IMR-90 (cell line): ENCODE data around the gene PMIS2. TPM values are rescaled to one million over a fixed set of nuclear protein-coding genes. Genes with fewer than 3 reads are reported as not detected.

Source experiments
- ATAC-seq: fragments of 200-7000 bp; cut with Tn5 transposase; 2 replicates; pipeline ENCODE4 v1.9.1; 2020; ENCODE audit warnings: low read depth, mild to moderate bottlenecking, moderate library complexity
- BruUV-seq: library from RNA; stranded (reverse); fragments of 400-500 nt; replicated peaks from 2 replicates; lab custom pipeline; 2021; lab: Mats Ljungman, UMichigan
- CTCF ChIA-PET: fragments of 300-600 bp; formaldehyde crosslinking; extraction: SDS; loops from one replicate; lab custom pipeline; 2021; ENCODE audit warnings: antibody characterized with exemption; lab: Yijun Ruan, JAX
- POLR2A ChIA-PET: fragments of 300-600 bp; sonication (Branson Sonifier 250); formaldehyde crosslinking; loops from one replicate; lab custom pipeline; 2022; ENCODE audit warnings: antibody characterized with exemption; ENCODE audit not compliant: unreplicated experiment; lab: Charles Lee
- DNase-seq: peaks from one replicate; pipeline ENCODE4 v3.0.0; 2013
- H2AFZ ChIP-seq: replicated peaks from 2 replicates; pipeline ENCODE3; 2013; ENCODE audit warnings: low read length, mild to moderate bottlenecking; ENCODE audit not compliant: poor library complexity
- H2AK5ac ChIP-seq: 2 replicates; pipeline ENCODE4 v1.6.1; 2013; ENCODE audit warnings: low read depth, low read length, inconsistent platforms
- H2AK9ac ChIP-seq: replicated peaks from 2 replicates; pipeline ENCODE3; 2013; ENCODE audit warnings: mild to moderate bottlenecking, low read depth, low read length, moderate library complexity; ENCODE audit not compliant: poor library complexity
- H2BK120ac ChIP-seq: 2 replicates; pipeline ENCODE4 v1.6.1; 2013; ENCODE audit warnings: low read depth, low read length, inconsistent platforms
- H2BK15ac ChIP-seq: 3 replicates; pipeline ENCODE4 v1.6.1; 2013; ENCODE audit warnings: low read depth, low read length, inconsistent platforms
- H2BK20ac ChIP-seq: 2 replicates; pipeline ENCODE4 v1.6.1; 2013; ENCODE audit warnings: low read depth, mild to moderate bottlenecking, inconsistent platforms, low read length, moderate library complexity
- H2BK5ac ChIP-seq: 2 replicates; pipeline ENCODE4 v1.6.1; 2013; ENCODE audit warnings: mild to moderate bottlenecking, low read depth, low read length, inconsistent platforms; ENCODE audit not compliant: poor library complexity, severe bottlenecking
- H3K14ac ChIP-seq: replicated peaks from 2 replicates; pipeline ENCODE4 v1.6.1; 2013; ENCODE audit warnings: low read depth, low read length, inconsistent platforms
- H3K18ac ChIP-seq: 2 replicates; pipeline ENCODE4 v1.6.1; 2013; ENCODE audit warnings: low read depth, low read length, control low read depth
- H3K23ac ChIP-seq: 2 replicates; pipeline ENCODE4 v1.6.1; 2013; ENCODE audit warnings: low read depth, low read length, inconsistent platforms
- H3K27ac ChIP-seq: 2 replicates; pipeline ENCODE4 v1.5.1; 2013; ENCODE audit warnings: mild to moderate bottlenecking, control low read depth, low read length; ENCODE audit not compliant: insufficient read depth
- H3K27me3 ChIP-seq: 2 replicates; pipeline ENCODE4 v1.6.1; 2013; ENCODE audit warnings: low read length; ENCODE audit not compliant: control insufficient read depth, insufficient read depth
- H3K36me3 ChIP-seq: 2 replicates; pipeline ENCODE4 v1.6.1; 2013; ENCODE audit warnings: low read length, mixed read lengths; ENCODE audit not compliant: control insufficient read depth, insufficient read depth
- H3K4ac ChIP-seq: 2 replicates; pipeline ENCODE4 v1.6.1; 2013; ENCODE audit warnings: low read depth, low read length, inconsistent platforms
- H3K4me1 ChIP-seq: 2 replicates; pipeline ENCODE4 v1.6.1; 2013; ENCODE audit warnings: low read length, mixed read lengths; ENCODE audit not compliant: control insufficient read depth, insufficient read depth
- H3K4me2 ChIP-seq: 2 replicates; pipeline ENCODE4 v1.6.1; 2013; ENCODE audit warnings: low read depth, mild to moderate bottlenecking, control low read depth, low read length, moderate library complexity
- H3K4me3 ChIP-seq: 2 replicates; pipeline ENCODE4 v1.5.1; 2013; ENCODE audit warnings: low read depth, mild to moderate bottlenecking, control low read depth, low read length, moderate library complexity; ENCODE audit not compliant: insufficient read depth
- H3K56ac ChIP-seq: 2 replicates; pipeline ENCODE4 v1.6.1; 2013; ENCODE audit warnings: low read length, inconsistent platforms; ENCODE audit not compliant: insufficient read depth; ENCODE audit errors: extremely low read depth
- H3K79me1 ChIP-seq, 2 experiments: 2 replicates each; pipeline ENCODE4 v1.6.1; 2013; ENCODE audit warnings: low read length in 2 of 2, inconsistent platforms in 1 of 2, low read depth in 1 of 2
- H3K9ac ChIP-seq: 2 replicates; pipeline ENCODE4 v1.6.1; 2013; ENCODE audit warnings: low read depth, low read length, control low read depth
- H3K9me1 ChIP-seq: 2 replicates; pipeline ENCODE4 v1.6.1; 2013; ENCODE audit warnings: low read length, inconsistent platforms; ENCODE audit not compliant: insufficient read depth
- H3K9me3 ChIP-seq: 2 replicates; pipeline ENCODE4 v1.6.1; 2013; ENCODE audit warnings: low read length; ENCODE audit not compliant: control insufficient read depth, insufficient read depth
- H4K20me1 ChIP-seq: 2 replicates; pipeline ENCODE4 v1.6.1; 2013; ENCODE audit warnings: low read length, inconsistent platforms; ENCODE audit not compliant: insufficient read depth
- H4K5ac ChIP-seq: 2 replicates; pipeline ENCODE4 v1.6.1; 2013; ENCODE audit warnings: mild to moderate bottlenecking, low read depth, low read length, control low read depth
- H4K8ac ChIP-seq, 2 experiments: 2 replicates each; pipeline ENCODE4 v1.6.1; 2013; ENCODE audit warnings: low read depth in 2 of 2, low read length in 2 of 2, control low read depth in 1 of 2, inconsistent platforms in 1 of 2
- H4K91ac ChIP-seq: 2 replicates; pipeline ENCODE4 v1.6.1; 2013; ENCODE audit warnings: low read depth, low read length, inconsistent platforms; ENCODE audit not compliant: insufficient read depth
- RFX5 ChIP-seq: IDR thresholded peaks from 2 replicates; pipeline ENCODE4 v1.8.0; 2012; ENCODE audit warnings: low read depth, mild to moderate bottlenecking, low read length, moderate library complexity
- WGBS, 2 experiments: methylation state at CpG; one replicate each; pipeline versions ENCODE4 v1.1.5 to v1.1.7; 2013; ENCODE audit warnings: missing lambda C conversion rate in 2 of 2; ENCODE audit not compliant: insufficient read length in 1 of 2; ENCODE audit errors: extremely low coverage in 2 of 2; 5-methylcytosine and 5-hydroxymethylcytosine counted together
- dilution Hi-C: fragments of 300-500 bp; cut with HindIII; formaldehyde crosslinking; loops from one replicate; pipeline ENCODE4 v1.14.3; 2018; ENCODE audit warnings: low sequenced_read_pairs; ENCODE audit not compliant: unreplicated experiment
- in situ Hi-C: fragments of 300-500 bp; cut with MboI; formaldehyde crosslinking; loops from 3 replicates; pipeline ENCODE4 v1.14.3; 2019; ENCODE audit warnings: low sequenced_read_pairs, inconsistent platforms, mixed read lengths
- intact Hi-C: fragments of 100-400 bp; cut with micrococcal nuclease; formaldehyde crosslinking; loops from 2 replicates; pipeline ENCODE4 v1.10.0; 2022
- polyA plus RNA-seq, 3 experiments: library from polyadenylated mRNA; depleted of rRNA; stranded (reverse); fragments of >200 nt; gene quantifications; 2 replicates each; pipeline ENCODE4 v1.2.3, GENCODE V29; 2012; ENCODE audit warnings: low replicate concordance in 1 of 3
- total RNA-seq: library from RNA; depleted of rRNA; stranded (reverse); fragments of >200 nt; gene quantifications from 2 replicates; pipeline ENCODE4 v1.2.3, GENCODE V29; 2012

PMIS2 gene
- total and polyA plus RNA-seq, 2 of the 4 experiments (the other 2 are of a cell fraction): not detected

DNA sequence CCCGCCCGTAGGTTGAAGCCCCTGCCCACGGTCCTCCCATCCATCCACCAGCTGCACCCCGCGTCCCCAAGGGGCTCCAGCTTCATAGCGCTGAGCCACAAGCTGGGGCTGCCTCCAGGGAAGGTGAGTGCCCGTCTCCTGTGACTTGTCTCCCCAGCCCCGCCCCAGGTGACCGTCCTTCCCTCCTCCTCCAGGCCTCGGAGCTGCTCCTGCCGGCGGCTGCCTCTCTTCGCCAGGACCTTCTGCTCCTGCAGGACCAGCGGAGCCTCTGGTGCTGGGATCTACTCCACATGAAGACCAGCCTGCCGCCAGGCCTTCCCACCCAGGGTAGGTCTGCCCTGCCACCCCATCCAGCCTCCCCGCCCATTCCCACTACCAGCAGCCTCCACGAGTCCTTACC is 34.0 kb downstream of the PMIS2 start:
- DNase-seq: no peak
- CTCF ChIA-PET: no interaction called here

More for the DNA sequence above, 34.0 kb downstream of the PMIS2 start:
- no peaks in the 10 kb centered on the region for H3K9me1 ChIP-seq
- WGBS, 2 experiments: 97% methylated on average over 7 of the region's 17 CpGs; no CpG with 5 or more reads in 1 of the 2 experiments
- no peak overlapping the region for H2AK5ac ChIP-seq
- no peak for TF ChIP-seq RFX5
- H3K56ac ChIP-seq: no peak overlapping the region
- H3K23ac ChIP-seq: no peak overlapping the region
- no peak overlapping the region for H2AFZ ChIP-seq
- H3K79me1 ChIP-seq: no peaks in the 10 kb centered on the region
- H3K4ac ChIP-seq: no peak overlapping the region
- dilution Hi-C loops: no loop called here
- H4K20me1 ChIP-seq: no peaks in the 10 kb centered on the region
- no peak overlapping the region for H2BK15ac ChIP-seq
- no peak overlapping the region for H3K27ac ChIP-seq
- no peaks in the 10 kb centered on the region for H3K9me3 ChIP-seq
- no peak overlapping the region for H2BK5ac ChIP-seq
- no peak overlapping the region for H3K14ac ChIP-seq
- H4K91ac ChIP-seq: no peak overlapping the region
- H2AK9ac ChIP-seq: peak overlapping the region; percentile 42
- H2BK20ac ChIP-seq: no peak overlapping the region
- no peak for ATAC-seq
- in situ Hi-C loops: no loop called here
- BruUV-seq: no TSS peak
- no peak overlapping the region for H3K9ac ChIP-seq
- intact Hi-C loops: no loop called here
- no peak overlapping the region for H4K8ac ChIP-seq
- no peak overlapping the region for H3K4me2 ChIP-seq
- H3K27me3 ChIP-seq: no peaks in the 10 kb centered on the region
- H3K4me3 ChIP-seq: no peak overlapping the region
- no peak overlapping the region for H2BK120ac ChIP-seq
- no peaks in the 10 kb centered on the region for H3K4me1 ChIP-seq
- peaks cover 7% of the 10 kb centered on the region; the same call in 1 of the 2 replicates for H3K36me3 ChIP-seq
- H3K18ac ChIP-seq: no peak overlapping the region
- no peak overlapping the region for H4K5ac ChIP-seq
- POLR2A ChIA-PET: no interaction called here
